PC-3 (cell line): ENCODE data around the gene EXOC7. TPM values are rescaled to one million over a fixed set of nuclear protein-coding genes. Genes with fewer than 3 reads are reported as not detected.

Source experiments
- ATAC-seq: fragments of 200-7000 bp; cut with Tn5 transposase; 2 replicates; pipeline ENCODE4 v1.9.1; 2020; ENCODE audit warnings: mild to moderate bottlenecking, moderate library complexity
- BruUV-seq: library from RNA; stranded (reverse); fragments of 400-500 nt; replicated peaks from 2 replicates; lab custom pipeline; 2021; lab: Mats Ljungman, UMichigan
- CTCF ChIA-PET: fragments of 300-600 bp; sonication (Branson Sonifier 250); formaldehyde crosslinking; loops from one replicate; lab custom pipeline; 2022; ENCODE audit warnings: antibody characterized with exemption; lab: Charles Lee
- POLR2A ChIA-PET: fragments of 300-600 bp; sonication (Branson Sonifier 250); formaldehyde crosslinking; loops from one replicate; lab custom pipeline; 2022; ENCODE audit warnings: antibody characterized with exemption; ENCODE audit not compliant: unreplicated experiment; lab: Charles Lee
- DNase-seq: peaks from one replicate; pipeline ENCODE4 v3.0.0-alpha.2; 2015
- H2AFZ ChIP-seq: fragments of 300-600 bp; sonication (generic); 2 replicates; pipeline ENCODE4 v1.6.0; 2016; ENCODE audit warnings: antibody characterized with exemption, low read length
- H3F3A ChIP-seq: fragments of 300-600 bp; sonication (generic); one replicate; pipeline ENCODE4 v1.6.0; 2017; ENCODE audit warnings: antibody characterized with exemption, low read length, control low read depth, mild to moderate bottlenecking; ENCODE audit not compliant: unreplicated experiment
- H3K27ac ChIP-seq: fragments of 300-600 bp; sonication (generic); 2 replicates; pipeline ENCODE4 v1.5.1; 2016; ENCODE audit warnings: mild to moderate bottlenecking, low read length
- H3K27me3 ChIP-seq: fragments of 300-600 bp; sonication (generic); 2 replicates; pipeline ENCODE4 v1.6.1; 2016; ENCODE audit warnings: low read length, mixed read lengths
- H3K36me3 ChIP-seq: fragments of 300-600 bp; sonication (generic); 2 replicates; pipeline ENCODE4 v1.6.1; 2016; ENCODE audit warnings: low read depth, mixed run types, low read length, mixed read lengths
- H3K4me1 ChIP-seq: fragments of 300-600 bp; sonication (generic); 2 replicates; pipeline ENCODE4 v1.5.1; 2016; ENCODE audit warnings: low read length; ENCODE audit not compliant: insufficient read depth
- H3K4me2 ChIP-seq: fragments of 300-600 bp; sonication (generic); 2 replicates; pipeline ENCODE4 v1.6.0; 2016; ENCODE audit warnings: low read length
- H3K4me3 ChIP-seq: fragments of 300-600 bp; sonication (generic); 2 replicates; pipeline ENCODE4 v1.5.1; 2016; ENCODE audit warnings: mild to moderate bottlenecking, low read length, mixed read lengths
- H3K79me2 ChIP-seq: fragments of 300-600 bp; sonication (generic); 2 replicates; pipeline ENCODE4 v1.6.1; 2017; ENCODE audit warnings: low read length, mixed read lengths
- H3K9ac ChIP-seq: fragments of 300-600 bp; sonication (generic); 2 replicates; pipeline ENCODE4 v1.6.0; 2016; ENCODE audit warnings: mild to moderate bottlenecking, low read length
- H3K9me2 ChIP-seq: fragments of 300-600 bp; sonication (generic); replicated peaks from 2 replicates; pipeline ENCODE4 v1.6.1; 2016; ENCODE audit warnings: mixed run types, low read length, mixed read lengths
- H3K9me3 ChIP-seq: fragments of 300-600 bp; sonication (generic); 2 replicates; pipeline ENCODE4 v1.6.1; 2016; ENCODE audit warnings: low read length, mixed read lengths
- H4K20me1 ChIP-seq: fragments of 300-600 bp; sonication (generic); 2 replicates; pipeline ENCODE4 v1.6.1; 2016; ENCODE audit warnings: low read length, mixed read lengths
- EZH2 ChIP-seq: fragments of 300-600 bp; sonication (generic); IDR thresholded peaks from one replicate; pipeline ENCODE4 v1.6.1; 2017; ENCODE audit warnings: antibody characterized with exemption, mild to moderate bottlenecking, low read length; ENCODE audit not compliant: unreplicated experiment
- EZH2phosphoT487 ChIP-seq: fragments of 300-600 bp; sonication (generic); IDR thresholded peaks from 2 replicates; pipeline ENCODE4 v1.6.1; 2018; ENCODE audit warnings: mild to moderate bottlenecking, antibody characterized with exemption, low read length, borderline replicate concordance
- intact Hi-C: fragments of 100-400 bp; cut with micrococcal nuclease; formaldehyde crosslinking; loops from 2 replicates; pipeline ENCODE4 v1.9.0; 2023
- total RNA-seq: library from RNA; depleted of rRNA; stranded (reverse); fragments of >200 nt; gene quantifications from 2 replicates; pipeline ENCODE4 v1.2.3, GENCODE V29; 2014
- TF ChIP-seq, protein P1 (sequence below): fragments of 300-600 bp; sonication (generic); conservative IDR thresholded peaks from 2 replicates; pipeline ENCODE4 v1.5.1; 2017; ENCODE audit warnings: antibody characterized with exemption, low read depth, mild to moderate bottlenecking, low read length

The EXOC7 gene
- total RNA-seq, 1 experiment from 2014 or later: 153 TPM

DNA sequence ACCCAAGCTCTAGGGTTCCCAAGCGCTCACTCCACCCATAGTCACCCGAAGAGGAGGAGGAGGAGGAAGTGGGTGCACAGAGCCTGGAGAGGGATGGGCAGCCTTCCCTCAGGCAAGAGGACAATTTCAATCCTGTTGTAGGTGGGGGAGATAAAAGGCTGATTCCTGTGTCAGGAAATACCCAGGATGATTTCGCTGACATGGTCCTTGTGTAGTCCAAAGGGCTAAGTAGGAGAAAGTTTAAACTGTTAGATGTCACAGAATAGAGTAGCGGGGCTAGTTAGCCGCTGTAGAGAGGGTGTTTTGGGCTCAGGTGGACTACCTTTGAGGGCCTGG, 1.3 kb upstream of the EXOC7 start:
- no peak overlapping the region for H3K27ac ChIP-seq
- CTCF ChIA-PET: interaction anchor here (0.6 kb wide), 1 partner anchor 154 kb away, joined by 4 read pairs; no protein-coding TSS in a partner anchor
- intact Hi-C loops: loop anchor here (10.0 kb wide), 1 partner anchor 160 kb away; the partner anchor contains the start of gene UBALD2

GRCh38 chr17:76104140-76104895, 731 bp upstream of the EXOC7 start:
- Histone ChIP-seq H4K20me1 (no peaks in the 10 kb centered on the region), H3K4me1 (peaks cover 15% of the 10 kb centered on the region), H3K4me2 (peak overlapping the region; percentile 90), H3K79me2 (peaks cover 26% of the 10 kb centered on the region), H3K27me3 (no peaks in the 10 kb centered on the region), H3K4me3 (peak overlapping the region; percentile 95), H2AFZ (peak overlapping the region; percentile 81), H3K27ac (peak overlapping the region; percentile 16), H3K36me3 (peaks cover 16% of the 10 kb centered on the region), H3K9ac (peak overlapping the region; percentile 87), H3K9me3 (no peaks in the 10 kb centered on the region), H3K9me2 (no peaks in the 10 kb centered on the region), H3F3A (no peaks in the 10 kb centered on the region)
- ChIA-PET POLR2A (interaction anchor here (0.5 kb wide), 2 partner anchors 154 to 249 kb away, joined by 3 to 8 read pairs; partner anchors contain the start of gene PRPSAP1), CTCF (interaction anchor here (0.6 kb wide), 1 partner anchor 155 kb away, joined by 4 read pairs; no protein-coding TSS in a partner anchor)
- no peak for DNase-seq
- no peak for ATAC-seq
- TSS peak; percentile 99 for BruUV-seq
- TF ChIP-seq EZH2phosphoT487 (no peak), EZH2 (no peak)
- TF ChIP-seq, protein P1, sequence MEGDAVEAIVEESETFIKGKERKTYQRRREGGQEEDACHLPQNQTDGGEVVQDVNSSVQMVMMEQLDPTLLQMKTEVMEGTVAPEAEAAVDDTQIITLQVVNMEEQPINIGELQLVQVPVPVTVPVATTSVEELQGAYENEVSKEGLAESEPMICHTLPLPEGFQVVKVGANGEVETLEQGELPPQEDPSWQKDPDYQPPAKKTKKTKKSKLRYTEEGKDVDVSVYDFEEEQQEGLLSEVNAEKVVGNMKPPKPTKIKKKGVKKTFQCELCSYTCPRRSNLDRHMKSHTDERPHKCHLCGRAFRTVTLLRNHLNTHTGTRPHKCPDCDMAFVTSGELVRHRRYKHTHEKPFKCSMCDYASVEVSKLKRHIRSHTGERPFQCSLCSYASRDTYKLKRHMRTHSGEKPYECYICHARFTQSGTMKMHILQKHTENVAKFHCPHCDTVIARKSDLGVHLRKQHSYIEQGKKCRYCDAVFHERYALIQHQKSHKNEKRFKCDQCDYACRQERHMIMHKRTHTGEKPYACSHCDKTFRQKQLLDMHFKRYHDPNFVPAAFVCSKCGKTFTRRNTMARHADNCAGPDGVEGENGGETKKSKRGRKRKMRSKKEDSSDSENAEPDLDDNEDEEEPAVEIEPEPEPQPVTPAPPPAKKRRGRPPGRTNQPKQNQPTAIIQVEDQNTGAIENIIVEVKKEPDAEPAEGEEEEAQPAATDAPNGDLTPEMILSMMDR: no peak
- intact Hi-C loops: loop anchor here (10.0 kb wide), 1 partner anchor 160 kb away; the partner anchor contains the start of gene UBALD2

More for the DNA sequence above, 1.3 kb upstream of the EXOC7 start:
- Histone ChIP-seq H3K9me3 (no peaks in the 10 kb centered on the region), H3K4me2 (no peak overlapping the region), H4K20me1 (no peaks in the 10 kb centered on the region), H3K4me1 (peaks cover 15% of the 10 kb centered on the region), H3K79me2 (peaks cover 26% of the 10 kb centered on the region), H3K27me3 (no peaks in the 10 kb centered on the region), H3K36me3 (peaks cover 11% of the 10 kb centered on the region), H3K9ac (no peak overlapping the region), H3F3A (no peaks in the 10 kb centered on the region), H3K4me3 (no peak overlapping the region), H3K9me2 (no peaks in the 10 kb centered on the region), H2AFZ (no peak overlapping the region)
- no peak for DNase-seq
- TF ChIP-seq, protein P1: no peak
- TF ChIP-seq EZH2phosphoT487 (no peak), EZH2 (no peak)
- BruUV-seq: no TSS peak
- POLR2A ChIA-PET: no interaction called here
- no peak for ATAC-seq
